HepG2 (cell line): ENCODE results near the gene JPT1. TPM values are rescaled to one million over a fixed set of nuclear protein-coding genes. Genes with fewer than 3 reads are reported as not detected.

Source experiments
- ATAD3A ChIP-seq: sonication (generic); formaldehyde crosslinking; IDR thresholded peaks from 2 replicates; pipeline ENCODE4 v1.4.0; 2020; ENCODE audit warnings: missing genetic modification reagents
- ATF7 ChIP-seq, 2 experiments: fragments of 450-650 bp in 1 of 2; sonication (generic) in 1 of 2; formaldehyde crosslinking in 1 of 2; IDR thresholded peaks; 2 replicates each; pipeline versions ENCODE4 v1.4.0 to v1.6.1; 2016 to 2020; ENCODE audit warnings: antibody characterized with exemption in 1 of 2, mild to moderate bottlenecking in 1 of 2, missing genetic modification reagents in 1 of 2
- BRD4 ChIP-seq: sonication (generic); formaldehyde crosslinking; IDR thresholded peaks from 2 replicates; pipeline ENCODE4 v1.4.0; 2020; ENCODE audit warnings: missing genetic modification reagents
- CC2D1A ChIP-seq: sonication (generic); formaldehyde crosslinking; IDR thresholded peaks from 2 replicates; pipeline ENCODE4 v1.8.1; 2023; ENCODE audit warnings: mild to moderate bottlenecking, missing genetic modification reagents
- JUNB ChIP-seq: sonication (generic); formaldehyde crosslinking; IDR thresholded peaks from 2 replicates; pipeline ENCODE4 v1.8.0; 2022; ENCODE audit warnings: missing genetic modification reagents, mild to moderate bottlenecking, borderline replicate concordance
- MED8 ChIP-seq: sonication (generic); formaldehyde crosslinking; IDR thresholded peaks from 2 replicates; pipeline ENCODE4 v1.8.1; 2023; ENCODE audit warnings: mild to moderate bottlenecking, missing genetic modification reagents; ENCODE audit not compliant: insufficient replicate concordance
- MIXL1 ChIP-seq: IDR thresholded peaks from 2 replicates; pipeline ENCODE4 v1.6.1; 2016
- NCOA1 ChIP-seq: sonication (generic); formaldehyde crosslinking; IDR thresholded peaks from 2 replicates; pipeline ENCODE4 v1.9.0; 2021; ENCODE audit warnings: missing genetic modification reagents
- NCOA2 ChIP-seq: sonication (generic); formaldehyde crosslinking; IDR thresholded peaks from 2 replicates; pipeline ENCODE4 v1.8.0; 2022; ENCODE audit warnings: inconsistent platforms
- NFIC ChIP-seq: IDR thresholded peaks from 2 replicates; pipeline ENCODE4 v1.6.1; 2012; ENCODE audit warnings: mild to moderate bottlenecking, low read length, inconsistent platforms
- PATZ1 ChIP-seq: sonication (generic); formaldehyde crosslinking; IDR thresholded peaks from 2 replicates; pipeline ENCODE4 v1.4.0; 2020; ENCODE audit warnings: missing genetic modification reagents
- PRPF4 ChIP-seq: fragments of 200-400 bp; formaldehyde crosslinking; IDR thresholded peaks from 2 replicates; pipeline ENCODE4 v1.6.1; 2016; ENCODE audit warnings: low read length, low read depth; ENCODE audit not compliant: poor library complexity, severe bottlenecking
- SMARCE1 ChIP-seq: fragments of 450-650 bp; IDR thresholded peaks from 2 replicates; pipeline ENCODE4 v1.6.1; 2017; ENCODE audit warnings: borderline replicate concordance
- SRSF9 ChIP-seq: fragments of 200-400 bp; formaldehyde crosslinking; IDR thresholded peaks from 2 replicates; pipeline ENCODE4 v1.6.1; 2018; ENCODE audit warnings: borderline replicate concordance, mild to moderate bottlenecking, low read depth, low read length; ENCODE audit not compliant: insufficient read depth, poor library complexity, severe bottlenecking
- ZBTB2 ChIP-seq: sonication (generic); formaldehyde crosslinking; IDR thresholded peaks from 2 replicates; pipeline ENCODE4 v1.8.0; 2022; ENCODE audit warnings: low read depth, missing genetic modification reagents
- ZNF138 ChIP-seq: sonication (generic); formaldehyde crosslinking; IDR thresholded peaks from 2 replicates; pipeline ENCODE4 v1.5.0; 2020; ENCODE audit warnings: mild to moderate bottlenecking, low read depth, missing genetic modification reagents
- ZNF18 ChIP-seq: sonication (generic); formaldehyde crosslinking; IDR thresholded peaks from 2 replicates; pipeline ENCODE4 v1.8.0; 2022; ENCODE audit warnings: mild to moderate bottlenecking, missing genetic modification reagents; ENCODE audit not compliant: insufficient replicate concordance
- ZNF263 ChIP-seq: sonication (generic); formaldehyde crosslinking; IDR thresholded peaks from 2 replicates; pipeline ENCODE4 v1.4.0; 2020; ENCODE audit warnings: missing genetic modification reagents
- ZNF335 ChIP-seq: sonication (generic); formaldehyde crosslinking; IDR thresholded peaks from 2 replicates; pipeline ENCODE4 v1.4.0; 2020; ENCODE audit warnings: missing genetic modification reagents
- ZNF350 ChIP-seq: sonication (generic); formaldehyde crosslinking; IDR thresholded peaks from 2 replicates; pipeline ENCODE4 v1.4.0; 2020; ENCODE audit warnings: mild to moderate bottlenecking, low read depth, missing genetic modification reagents, borderline replicate concordance
- ZNF670 ChIP-seq: sonication (generic); formaldehyde crosslinking; IDR thresholded peaks from 2 replicates; pipeline ENCODE4 v1.8.0; 2022; ENCODE audit warnings: mild to moderate bottlenecking, missing genetic modification reagents, borderline replicate concordance
- ZNF749 ChIP-seq: sonication (generic); formaldehyde crosslinking; IDR thresholded peaks from 2 replicates; pipeline ENCODE4 v1.8.0; 2022; ENCODE audit warnings: mild to moderate bottlenecking, missing genetic modification reagents, moderate library complexity, borderline replicate concordance
- ZNF878 ChIP-seq: sonication (generic); formaldehyde crosslinking; IDR thresholded peaks from 2 replicates; pipeline ENCODE4 v1.8.1; 2023; ENCODE audit warnings: mild to moderate bottlenecking, missing genetic modification reagents, moderate library complexity
- ZSCAN20 ChIP-seq: sonication (generic); formaldehyde crosslinking; IDR thresholded peaks from 2 replicates; pipeline ENCODE4 v1.4.0; 2020; ENCODE audit warnings: missing genetic modification reagents, mild to moderate bottlenecking, borderline replicate concordance
- ZSCAN31 ChIP-seq: sonication (generic); formaldehyde crosslinking; IDR thresholded peaks from 2 replicates; pipeline ENCODE4 v1.5.0; 2020; ENCODE audit warnings: low read depth, mild to moderate bottlenecking, missing genetic modification reagents
- polyA plus RNA-seq, 8 experiments: library from polyadenylated mRNA; depleted of rRNA in 3 of 8; stranded (reverse) in 7 of 8; unstranded in 1 of 8; fragments of >200 nt; fragmentation: Illumina TruSeq in 4 of 8; extraction: Trizol in 4 of 8; gene quantifications; 2 replicates each; pipeline versions ENCODE4 v1.2.1 to v1.2.3, GENCODE V29; 2011 to 2016; ENCODE audit warnings: low read depth in 4 of 8, missing spikeins in 1 of 8, mixed read lengths in 1 of 8; ENCODE audit not compliant: insufficient read depth in 1 of 8
- total RNA-seq, 5 experiments: library from RNA; depleted of rRNA; stranded (reverse); fragments of >200 nt; fragmentation: Illumina TruSeq; extraction: Trizol; gene quantifications; 2 replicates each; pipeline ENCODE4 v1.2.3, GENCODE V29; 2016; ENCODE audit warnings: low read depth in 1 of 5

JPT1 gene
- total and polyA plus RNA-seq, 2 of the 13 experiments (the other 11 are each of a cell fraction or from before 2014, with no cell fraction given) = 43.3 to 256 TPM

- TF ChIP-seq ZNF350 (CRISPR knock-in tag) (no peak), NCOA1 (CRISPR knock-in tag) (no peak), ZNF878 (no peak), ZNF749 (CRISPR knock-in tag) (no peak), ZNF18 (CRISPR knock-in tag) (no peak), PRPF4 (no peak), PATZ1 (CRISPR knock-in tag) (peak; percentile 32; the same call in 1 of the 2 replicates), MED8 (CRISPR knock-in tag) (no peak), SMARCE1 (no peak), ZSCAN20 (0 out of 2 replicates have a peak, but pooled peaks have one; percentile 10), NCOA2 (no peak), MIXL1 (no peak), ZNF670 (CRISPR knock-in tag) (peak; percentile 72; the same call in 1 of the 2 replicates), ZBTB2 (CRISPR knock-in tag) (no peak), ZSCAN31 (CRISPR knock-in tag) (no peak), ZNF335 (CRISPR knock-in tag) (no peak), SRSF9 (no peak), ZNF138 (CRISPR knock-in tag) (no peak), ATAD3A (no peak), ATF7 (IDR thresholded peaks at IDR 0.05) (no peak), ATF7 (CRISPR knock-in tag; IDR thresholded peaks at IDR 0.05) (no peak), ZNF263 (CRISPR knock-in tag) (no peak), NFIC (no peak), JUNB (no peak), CC2D1A (no peak), BRD4 (CRISPR knock-in tag) (no peak)
Measured at GRCh38 chr17:75153780-75154194, 525 bp downstream of the JPT1 start (continued).
